Testis (tissue), 2 donors: ENCODE measurements around the gene ZNF654.

Experiments used
- POLR2A ChIP-seq: fragments of 450-650 bp; IDR thresholded peaks from one replicate; pipeline ENCODE4 v1.6.1; 2017; ENCODE audit warnings: antibody characterized with exemption, mild to moderate bottlenecking, moderate library complexity
- TF ChIP-seq, protein P1 (sequence below), 3 experiments: fragments of 450-650 bp in 2 of 3; fragments of 200-600 bp in 1 of 3; sonication (generic) in 1 of 3; IDR thresholded peaks; one replicate each; pipeline ENCODE4 v1.5.1; 2016 to 2019; ENCODE audit warnings: antibody characterized with exemption in 3 of 3, mild to moderate bottlenecking in 2 of 3, moderate library complexity in 1 of 3

DNA sequence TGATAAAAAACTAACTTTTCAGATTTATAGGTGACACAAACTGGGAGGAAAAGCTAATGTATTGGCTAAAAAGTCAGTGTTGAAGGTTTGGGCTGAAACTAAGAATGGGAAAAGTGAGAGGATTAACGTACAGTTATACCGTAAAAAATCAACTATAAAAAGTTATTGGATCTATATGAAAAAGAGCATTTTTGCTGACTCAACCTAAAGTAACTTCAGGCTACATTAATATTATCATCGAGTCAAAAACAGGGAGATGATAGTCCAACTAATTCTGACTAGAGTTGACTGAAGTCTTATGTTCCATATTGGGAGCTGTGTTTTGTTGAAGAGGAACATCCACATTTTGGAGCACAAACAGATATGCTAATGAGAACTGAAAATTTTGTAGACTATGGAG, 19.9 kb downstream of the ZNF654 start:
- TF ChIP-seq, protein P1, sequence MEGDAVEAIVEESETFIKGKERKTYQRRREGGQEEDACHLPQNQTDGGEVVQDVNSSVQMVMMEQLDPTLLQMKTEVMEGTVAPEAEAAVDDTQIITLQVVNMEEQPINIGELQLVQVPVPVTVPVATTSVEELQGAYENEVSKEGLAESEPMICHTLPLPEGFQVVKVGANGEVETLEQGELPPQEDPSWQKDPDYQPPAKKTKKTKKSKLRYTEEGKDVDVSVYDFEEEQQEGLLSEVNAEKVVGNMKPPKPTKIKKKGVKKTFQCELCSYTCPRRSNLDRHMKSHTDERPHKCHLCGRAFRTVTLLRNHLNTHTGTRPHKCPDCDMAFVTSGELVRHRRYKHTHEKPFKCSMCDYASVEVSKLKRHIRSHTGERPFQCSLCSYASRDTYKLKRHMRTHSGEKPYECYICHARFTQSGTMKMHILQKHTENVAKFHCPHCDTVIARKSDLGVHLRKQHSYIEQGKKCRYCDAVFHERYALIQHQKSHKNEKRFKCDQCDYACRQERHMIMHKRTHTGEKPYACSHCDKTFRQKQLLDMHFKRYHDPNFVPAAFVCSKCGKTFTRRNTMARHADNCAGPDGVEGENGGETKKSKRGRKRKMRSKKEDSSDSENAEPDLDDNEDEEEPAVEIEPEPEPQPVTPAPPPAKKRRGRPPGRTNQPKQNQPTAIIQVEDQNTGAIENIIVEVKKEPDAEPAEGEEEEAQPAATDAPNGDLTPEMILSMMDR (IDR thresholded peaks at IDR 0.05): no peak
- no peak for TF ChIP-seq POLR2A
